SK-N-SH (cell line): ENCODE data around the gene NMNAT2. TPM values are rescaled to one million over a fixed set of nuclear protein-coding genes. Genes with fewer than 3 reads are reported as not detected.

Experiments used
- CTCF ChIA-PET: fragments of 300-600, 350-600 bp; formaldehyde crosslinking; extraction: SDS; loops from one replicate; lab custom pipeline; 2021; lab: Yijun Ruan, JAX
- POLR2A ChIA-PET: fragments of 350-600 bp; sonication (Branson Sonifier 250); formaldehyde crosslinking; extraction: SDS; loops from one replicate; lab custom pipeline; 2020; ENCODE audit warnings: antibody characterized with exemption, inconsistent platforms; lab: Yijun Ruan, JAX
- DNase-seq: peaks from one replicate; pipeline ENCODE4 v3.0.0; 2012
- H2AFZ ChIP-seq: fragments of 200-600 bp; sonication (generic); 2 replicates; pipeline ENCODE4 v1.8.1; 2016; ENCODE audit warnings: antibody characterized with exemption, mild to moderate bottlenecking, low read depth
- H3F3A ChIP-seq: fragments of 200-600 bp; sonication (generic); replicated peaks from 2 replicates; pipeline ENCODE3; 2016; ENCODE audit warnings: antibody characterized with exemption, mild to moderate bottlenecking; ENCODE audit not compliant: insufficient read depth
- H3K27ac ChIP-seq, 2 experiments: fragments of 200-500 bp in 1 of 2; fragments of 200-600 bp in 1 of 2; sonication (Bioruptor generic) in 1 of 2; sonication (generic), shearing (Covaris generic) in 1 of 2; 2 replicates each; pipeline versions ENCODE4 v1.5.1 to v1.6.1; 2014 to 2016; ENCODE audit warnings: low read depth in 2 of 2, inconsistent platforms in 1 of 2, low read length in 1 of 2, mild to moderate bottlenecking in 1 of 2, mixed read lengths in 1 of 2
- H3K27me3 ChIP-seq: fragments of 200-600 bp; sonication (generic), shearing (Covaris generic); 2 replicates; pipeline ENCODE4 v1.6.1; 2016; ENCODE audit warnings: mixed run types; ENCODE audit not compliant: insufficient read depth
- H3K36me3 ChIP-seq, 2 experiments: fragments of 200-500 bp in 1 of 2; fragments of 200-600 bp in 1 of 2; sonication (Bioruptor generic) in 1 of 2; sonication (generic) in 1 of 2; replicated peaks in 1 of 2; 2 replicates each; pipeline versions ENCODE3 to v1.5.1; 2014 to 2016; ENCODE audit warnings: low read length in 1 of 2, mild to moderate bottlenecking in 1 of 2; ENCODE audit not compliant: insufficient read depth in 2 of 2, control insufficient read depth in 1 of 2
- H3K4me1 ChIP-seq, 2 experiments: fragments of 200-500 bp in 1 of 2; fragments of 200-600 bp in 1 of 2; sonication (Bioruptor generic) in 1 of 2; sonication (generic), shearing (Covaris generic) in 1 of 2; 2 replicates each; pipeline versions ENCODE4 v1.5.1 to v1.6.1; 2014 to 2016; ENCODE audit warnings: low read depth in 1 of 2, low read length in 1 of 2, mixed run types in 1 of 2; ENCODE audit not compliant: insufficient read depth in 2 of 2, control insufficient read depth in 1 of 2
- H3K4me2 ChIP-seq: fragments of 200-600 bp; sonication (generic), shearing (Covaris generic); 2 replicates; pipeline ENCODE4 v1.6.1; 2017; ENCODE audit warnings: mixed run types
- H3K4me3 ChIP-seq, 2 experiments: fragments of 200-500 bp in 1 of 2; fragments of 200-600 bp in 1 of 2; sonication (Bioruptor generic) in 1 of 2; sonication (generic), shearing (Covaris generic) in 1 of 2; 2 replicates each; pipeline versions ENCODE4 v1.5.1 to v1.8.1; 2014 to 2016; ENCODE audit warnings: low read depth in 2 of 2, inconsistent platforms in 1 of 2, low read length in 1 of 2, mild to moderate bottlenecking in 1 of 2, mixed read lengths in 1 of 2, moderate library complexity in 1 of 2
- H3K79me2 ChIP-seq: fragments of 200-600 bp; sonication (generic); 2 replicates; pipeline ENCODE4 v1.8.1; 2017; ENCODE audit warnings: mild to moderate bottlenecking; ENCODE audit not compliant: insufficient read depth
- H3K9ac ChIP-seq: fragments of 200-600 bp; sonication (generic); 2 replicates; pipeline ENCODE4 v1.6.1; 2017; ENCODE audit warnings: mixed run types
- H3K9me2 ChIP-seq: fragments of 200-600 bp; sonication (generic); 2 replicates; pipeline ENCODE4 v1.6.1; 2017; ENCODE audit warnings: mixed run types
- H3K9me3 ChIP-seq: fragments of 200-600 bp; sonication (generic); 2 replicates; pipeline ENCODE4 v1.6.1; 2017; ENCODE audit warnings: mixed run types, mild to moderate bottlenecking, moderate library complexity
- H4K20me1 ChIP-seq: fragments of 200-600 bp; sonication (generic); 2 replicates; pipeline ENCODE4 v1.6.1; 2017; ENCODE audit warnings: mild to moderate bottlenecking, mixed run types; ENCODE audit not compliant: insufficient read depth
- CHD2 ChIP-seq: fragments of 150-350 bp; IDR thresholded peaks from 2 replicates; pipeline ENCODE4 v1.6.1; 2018; ENCODE audit warnings: low read length; ENCODE audit not compliant: partially characterized antibody
- EZH2phosphoT487 ChIP-seq: fragments of 200-600 bp; sonication (generic); IDR thresholded peaks from 2 replicates; pipeline ENCODE4 v1.6.1; 2017; ENCODE audit warnings: low read depth, mixed run types, mild to moderate bottlenecking, antibody characterized with exemption, moderate library complexity, borderline replicate concordance
- FOSL2 ChIP-seq: IDR thresholded peaks from 2 replicates; pipeline ENCODE4 v1.4.0; 2012; ENCODE audit warnings: low read depth, mild to moderate bottlenecking, moderate library complexity, borderline replicate concordance
- FOXJ3 ChIP-seq: sonication (generic); formaldehyde crosslinking; IDR thresholded peaks from 2 replicates; pipeline ENCODE4 v1.5.1; 2020; ENCODE audit warnings: mild to moderate bottlenecking, missing genetic modification reagents
- GATA2 ChIP-seq: sonication (generic); formaldehyde crosslinking; IDR thresholded peaks from 2 replicates; pipeline ENCODE4 v1.5.0; 2020; ENCODE audit warnings: mild to moderate bottlenecking, missing genetic modification reagents
- MEF2A ChIP-seq: IDR thresholded peaks from 2 replicates; pipeline ENCODE4 v1.4.0; 2012; ENCODE audit warnings: low read depth, borderline replicate concordance
- NFIC ChIP-seq: IDR thresholded peaks from 2 replicates; pipeline ENCODE4 v1.4.0; 2012; ENCODE audit warnings: borderline replicate concordance
- RCOR1 ChIP-seq: fragments of 150-350 bp; IDR thresholded peaks from 2 replicates; pipeline ENCODE4 v1.6.1; 2017; ENCODE audit warnings: antibody characterized with exemption, low read length
- RFX5 ChIP-seq: IDR thresholded peaks from 2 replicates; pipeline ENCODE4 v1.6.1; 2012; ENCODE audit warnings: mild to moderate bottlenecking, improper control_type of control experiment, low read length
- RXRA ChIP-seq: IDR thresholded peaks from 2 replicates; pipeline ENCODE4 v1.4.0; 2012; ENCODE audit warnings: low read depth, mild to moderate bottlenecking, borderline replicate concordance
- TCF12 ChIP-seq: IDR thresholded peaks from 2 replicates; pipeline ENCODE4 v1.4.0; 2012
- TEAD4 ChIP-seq: IDR thresholded peaks from 2 replicates; pipeline ENCODE4 v1.4.0; 2012; ENCODE audit warnings: mild to moderate bottlenecking, borderline replicate concordance; ENCODE audit not compliant: insufficient read depth
- WGBS: methylation state at CpG from one replicate; pipeline ENCODE4 v1.1.6; 2017; ENCODE audit warnings: low lambda C conversion rate; 5-methylcytosine and 5-hydroxymethylcytosine counted together
- polyA plus RNA-seq, 3 experiments: library from polyadenylated mRNA; depleted of rRNA; stranded (reverse); fragments of >200 nt; gene quantifications; 2 replicates each; pipeline ENCODE4 v1.2.3, GENCODE V29; 2012
- TF ChIP-seq, protein P1 (sequence below): IDR thresholded peaks from 2 replicates; pipeline ENCODE4 v1.4.0; 2012; ENCODE audit warnings: low read depth, borderline replicate concordance
- TF ChIP-seq, protein P2 (sequence below): IDR thresholded peaks from 2 replicates; pipeline ENCODE4 v1.4.0; 2012; ENCODE audit warnings: low read depth, borderline replicate concordance
- TF ChIP-seq, protein P3 (sequence below): IDR thresholded peaks from 2 replicates; pipeline ENCODE4 v1.4.0; 2012; ENCODE audit warnings: low read depth

Gene NMNAT2
- polyA plus RNA-seq, 1 of the 3 experiments (the other 2 are of a cell fraction), result 0.07 TPM

GRCh38 chr1:183251101-183251958 is 166.8 kb downstream of the NMNAT2 start (continued):
- TF ChIP-seq, protein P1, sequence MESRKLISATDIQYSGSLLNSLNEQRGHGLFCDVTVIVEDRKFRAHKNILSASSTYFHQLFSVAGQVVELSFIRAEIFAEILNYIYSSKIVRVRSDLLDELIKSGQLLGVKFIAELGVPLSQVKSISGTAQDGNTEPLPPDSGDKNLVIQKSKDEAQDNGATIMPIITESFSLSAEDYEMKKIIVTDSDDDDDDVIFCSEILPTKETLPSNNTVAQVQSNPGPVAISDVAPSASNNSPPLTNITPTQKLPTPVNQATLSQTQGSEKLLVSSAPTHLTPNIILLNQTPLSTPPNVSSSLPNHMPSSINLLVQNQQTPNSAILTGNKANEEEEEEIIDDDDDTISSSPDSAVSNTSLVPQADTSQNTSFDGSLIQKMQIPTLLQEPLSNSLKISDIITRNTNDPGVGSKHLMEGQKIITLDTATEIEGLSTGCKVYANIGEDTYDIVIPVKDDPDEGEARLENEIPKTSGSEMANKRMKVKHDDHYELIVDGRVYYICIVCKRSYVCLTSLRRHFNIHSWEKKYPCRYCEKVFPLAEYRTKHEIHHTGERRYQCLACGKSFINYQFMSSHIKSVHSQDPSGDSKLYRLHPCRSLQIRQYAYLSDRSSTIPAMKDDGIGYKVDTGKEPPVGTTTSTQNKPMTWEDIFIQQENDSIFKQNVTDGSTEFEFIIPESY, result no peak
- TF ChIP-seq MEF2A (no peak), TEAD4 (no peak), RCOR1 (no peak)
- TF ChIP-seq, all 33 proteins: peak for 0

DNA sequence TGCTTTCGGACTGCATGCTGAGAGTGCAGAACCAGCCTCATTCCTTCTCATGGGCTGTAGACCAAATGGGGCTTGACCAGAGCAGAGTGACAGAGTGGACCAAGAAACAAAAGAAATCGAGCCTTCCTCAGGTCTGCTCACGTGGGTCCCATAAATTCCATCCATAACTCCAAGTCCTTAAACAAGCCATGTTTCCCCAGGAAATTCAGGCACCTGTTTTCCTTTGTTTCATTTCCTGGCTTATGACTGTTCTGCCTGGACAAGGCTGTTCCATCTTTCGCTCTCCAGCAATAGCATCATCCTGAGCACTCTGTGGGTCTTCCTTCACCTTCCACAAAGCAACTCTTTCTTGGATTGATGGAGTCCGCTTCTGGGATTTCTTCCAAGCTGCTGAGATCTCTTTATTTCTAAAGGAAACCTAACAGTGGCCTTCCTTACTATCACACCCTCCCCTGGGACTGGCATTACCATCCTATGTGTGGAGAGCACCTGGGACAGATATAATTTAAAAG is 168.2 kb downstream of the NMNAT2 start:
- ChIA-PET POLR2A (no interaction called here), CTCF (no interaction called here)
- H2AFZ ChIP-seq, result no peak overlapping the region
- H3K9ac ChIP-seq, result no peak overlapping the region
- 59% methylated on average over 5 of the region's 5 CpGs for WGBS
- 0 out of 2 replicates have a peak, but pooled peaks cover 2% of the 10 kb centered on the region for H3K9me3 ChIP-seq
- H3K27me3 ChIP-seq, result 0 out of 2 replicates have a peak, but pooled peaks cover 4% of the 10 kb centered on the region
- TF ChIP-seq, protein P2, sequence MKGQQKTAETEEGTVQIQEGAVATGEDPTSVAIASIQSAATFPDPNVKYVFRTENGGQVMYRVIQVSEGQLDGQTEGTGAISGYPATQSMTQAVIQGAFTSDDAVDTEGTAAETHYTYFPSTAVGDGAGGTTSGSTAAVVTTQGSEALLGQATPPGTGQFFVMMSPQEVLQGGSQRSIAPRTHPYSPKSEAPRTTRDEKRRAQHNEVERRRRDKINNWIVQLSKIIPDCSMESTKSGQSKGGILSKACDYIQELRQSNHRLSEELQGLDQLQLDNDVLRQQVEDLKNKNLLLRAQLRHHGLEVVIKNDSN, result no peak
- TF ChIP-seq TCF12, result no peak
- H3K9me2 ChIP-seq, result no peaks in the 10 kb centered on the region
- H3K27ac ChIP-seq, result no peak overlapping the region
- DNase-seq, result no peak
- H4K20me1 ChIP-seq, result no peaks in the 10 kb centered on the region
- H3F3A ChIP-seq, result no peaks in the 10 kb centered on the region
- no peaks in the 10 kb centered on the region for H3K4me1 ChIP-seq
- peaks cover 0 to under 1% of the 10 kb centered on the region in 2 experiments for H3K36me3 ChIP-seq
- H3K4me2 ChIP-seq, result no peak overlapping the region
- H3K4me3 ChIP-seq, result no peak overlapping the region
- H3K79me2 ChIP-seq, result no peaks in the 10 kb centered on the region

DNA sequence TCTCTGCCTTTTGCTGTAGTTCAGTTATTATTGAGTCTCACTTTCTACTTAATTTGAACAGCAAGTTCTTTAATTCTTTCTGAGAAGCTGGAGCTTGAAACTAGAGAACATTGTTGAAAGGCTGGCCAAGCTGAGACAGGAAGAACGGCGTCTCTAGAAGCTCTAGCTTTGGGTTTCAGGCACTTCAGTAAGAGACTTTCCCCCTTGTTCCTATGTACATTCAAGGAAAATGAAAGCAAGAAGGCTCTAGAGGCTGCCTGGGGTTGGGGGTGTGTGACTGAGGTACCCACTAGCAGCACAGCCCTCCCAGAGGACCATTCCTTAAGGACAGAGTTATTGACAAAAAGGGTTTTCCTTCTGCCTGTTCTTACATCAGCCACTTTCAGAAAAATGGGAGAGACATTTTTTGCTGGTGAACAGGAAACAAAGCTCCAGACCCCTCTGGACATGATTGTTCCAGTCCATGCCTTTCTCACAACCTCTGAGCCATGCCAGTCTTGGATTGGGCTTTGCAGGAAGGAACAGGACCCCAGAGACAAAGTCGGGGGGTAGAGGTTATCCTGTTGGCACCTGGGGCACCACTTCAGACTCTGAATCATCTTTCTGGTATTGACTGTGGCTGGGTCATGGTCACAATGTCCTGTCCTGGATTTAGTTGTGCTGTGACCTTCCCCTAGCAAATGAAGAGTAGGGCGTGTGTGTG is 169.0 kb downstream of the NMNAT2 start:
- H3K4me2 ChIP-seq, result no peak overlapping the region
- H3K9ac ChIP-seq, result no peak overlapping the region
- no peak for DNase-seq
- no peaks in the 10 kb centered on the region for H3K79me2 ChIP-seq
- H4K20me1 ChIP-seq, result no peaks in the 10 kb centered on the region
- H2AFZ ChIP-seq, result no peak overlapping the region
- no peaks in the 10 kb centered on the region for H3K36me3 ChIP-seq
- no peak overlapping the region for H3K4me3 ChIP-seq
- H3K4me1 ChIP-seq, result no peaks in the 10 kb centered on the region
- H3F3A ChIP-seq, result no peaks in the 10 kb centered on the region
- H3K9me2 ChIP-seq, result no peaks in the 10 kb centered on the region
- H3K27me3 ChIP-seq, result 0 out of 2 replicates have a peak, but pooled peaks cover 4% of the 10 kb centered on the region
- H3K27ac ChIP-seq, result no peak overlapping the region
- ChIA-PET CTCF (interaction anchor here (2.3 kb wide), 1 partner anchor 14 kb away, joined by 10 read pairs; no protein-coding TSS in a partner anchor), POLR2A (no interaction called here)
- no peak for TF ChIP-seq FOXJ3 (CRISPR knock-in tag)
- TF ChIP-seq RXRA, result no peak
- no peak for TF ChIP-seq RFX5
- no peak for TF ChIP-seq NFIC
- no peak for TF ChIP-seq CHD2
- TF ChIP-seq EZH2phosphoT487, result no peak
- no peak for TF ChIP-seq GATA2 (CRISPR knock-in tag)
- no peak for TF ChIP-seq FOSL2
- TF ChIP-seq, protein P3, sequence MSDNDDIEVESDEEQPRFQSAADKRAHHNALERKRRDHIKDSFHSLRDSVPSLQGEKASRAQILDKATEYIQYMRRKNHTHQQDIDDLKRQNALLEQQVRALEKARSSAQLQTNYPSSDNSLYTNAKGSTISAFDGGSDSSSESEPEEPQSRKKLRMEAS, result no peak
- TF ChIP-seq, protein P2, result no peak
- TF ChIP-seq TEAD4, result no peak
- H3K9me3 ChIP-seq, result no peaks in the 10 kb centered on the region
- WGBS, result 75% methylated on average over 4 of the region's 4 CpGs
